Measurements from ENCODE around the gene ANO8.
"Not testable (repeated sequence)": the region's sequence is repeated elsewhere in the genome, so short reads cannot be mapped to it uniquely, and the experiment has no call there.

ANO8 gene

DNA sequence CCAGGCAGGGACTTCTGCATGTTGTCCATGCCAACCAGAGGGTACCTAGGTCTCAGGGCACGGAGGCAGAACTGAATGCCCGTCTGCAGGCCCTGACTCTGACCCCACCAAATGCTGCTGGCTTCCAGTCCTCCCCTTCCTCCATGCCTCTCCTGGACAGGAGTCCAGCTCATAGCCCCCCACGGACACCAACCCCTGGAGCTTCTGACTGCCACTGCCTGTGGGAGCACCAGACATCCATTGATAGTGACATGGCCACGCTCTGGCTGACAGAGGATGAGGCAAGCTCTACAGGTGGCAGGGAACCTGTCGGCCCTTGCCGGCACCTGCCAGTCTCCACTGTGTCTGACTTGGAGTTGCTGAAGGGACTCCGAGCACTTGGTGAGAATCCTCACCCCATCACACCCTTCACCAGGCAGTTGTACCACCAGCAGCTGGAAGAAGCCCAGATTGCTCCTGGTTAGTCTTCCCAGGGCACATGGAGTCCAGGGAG lies 51.1 kb downstream of the ANO8 start:
- Histone ChIP-seq H2AFZ (ENCODE audit: low read length, unreplicated experiment) (no peak overlapping the region), H3K4me1 (ENCODE audit: control insufficient read depth, insufficient read depth, low read length, unreplicated experiment) (no peaks in the 10 kb centered on the region), H3K27me3 (ENCODE audit: insufficient read depth, low read length) (no peaks in the 10 kb centered on the region), H3K36me3 (ENCODE audit: insufficient read depth, low read length) (no peaks in the 10 kb centered on the region), H3K4me3 (ENCODE audit: low read depth, low read length) (no peak overlapping the region), H3K27ac (ENCODE audit: low read depth, low read length) (no peak overlapping the region), H3K79me2 (ENCODE audit: control insufficient read depth, insufficient read depth, low read length, unreplicated experiment) (no peaks in the 10 kb centered on the region)

DNA sequence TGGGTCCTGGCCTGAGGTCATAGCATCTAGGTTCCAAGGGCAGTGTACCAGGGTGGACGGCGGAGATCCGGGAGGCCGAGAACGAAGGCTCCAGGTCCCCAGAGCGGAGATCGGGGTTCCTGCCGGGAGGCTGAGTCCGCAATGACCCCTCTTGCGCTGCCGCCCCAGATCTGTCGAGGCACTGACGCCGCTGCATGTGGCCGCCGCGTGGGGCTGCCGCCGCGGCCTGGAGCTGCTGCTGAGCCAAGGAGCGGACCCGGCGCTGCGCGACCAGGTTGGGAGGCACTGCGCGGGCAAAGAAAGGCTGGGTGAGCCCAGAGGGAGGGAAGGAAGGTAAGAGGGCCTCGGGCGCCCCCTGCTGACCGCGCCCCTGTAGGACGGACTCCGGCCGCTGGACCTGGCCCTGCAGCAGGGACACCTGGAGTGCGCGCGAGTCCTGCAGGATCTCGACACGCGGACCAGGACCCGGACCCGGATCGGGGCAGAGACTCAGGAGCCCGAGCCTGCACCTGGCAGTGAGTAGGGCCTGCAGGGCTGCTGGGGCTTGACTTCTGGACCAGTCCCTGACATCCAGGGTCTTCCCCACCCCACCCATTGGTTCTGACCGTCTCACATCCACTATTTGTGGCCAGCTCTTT lies 52.0 kb downstream of the ANO8 start:
- Histone ChIP-seq H3K79me2 (ENCODE audit: control insufficient read depth, insufficient read depth, low read length, unreplicated experiment) (no peaks in the 10 kb centered on the region), H3K27ac (ENCODE audit: low read depth, low read length) (no peak overlapping the region), H3K4me3 (ENCODE audit: low read depth, low read length) (peak overlapping the region; percentile 82), H3K27me3 (ENCODE audit: insufficient read depth, low read length) (no peaks in the 10 kb centered on the region), H3K36me3 (ENCODE audit: insufficient read depth, low read length) (no peaks in the 10 kb centered on the region), H2AFZ (ENCODE audit: low read length, unreplicated experiment) (peak overlapping the region; percentile 62), H3K4me1 (ENCODE audit: control insufficient read depth, insufficient read depth, low read length, unreplicated experiment) (no peaks in the 10 kb centered on the region)

DNA sequence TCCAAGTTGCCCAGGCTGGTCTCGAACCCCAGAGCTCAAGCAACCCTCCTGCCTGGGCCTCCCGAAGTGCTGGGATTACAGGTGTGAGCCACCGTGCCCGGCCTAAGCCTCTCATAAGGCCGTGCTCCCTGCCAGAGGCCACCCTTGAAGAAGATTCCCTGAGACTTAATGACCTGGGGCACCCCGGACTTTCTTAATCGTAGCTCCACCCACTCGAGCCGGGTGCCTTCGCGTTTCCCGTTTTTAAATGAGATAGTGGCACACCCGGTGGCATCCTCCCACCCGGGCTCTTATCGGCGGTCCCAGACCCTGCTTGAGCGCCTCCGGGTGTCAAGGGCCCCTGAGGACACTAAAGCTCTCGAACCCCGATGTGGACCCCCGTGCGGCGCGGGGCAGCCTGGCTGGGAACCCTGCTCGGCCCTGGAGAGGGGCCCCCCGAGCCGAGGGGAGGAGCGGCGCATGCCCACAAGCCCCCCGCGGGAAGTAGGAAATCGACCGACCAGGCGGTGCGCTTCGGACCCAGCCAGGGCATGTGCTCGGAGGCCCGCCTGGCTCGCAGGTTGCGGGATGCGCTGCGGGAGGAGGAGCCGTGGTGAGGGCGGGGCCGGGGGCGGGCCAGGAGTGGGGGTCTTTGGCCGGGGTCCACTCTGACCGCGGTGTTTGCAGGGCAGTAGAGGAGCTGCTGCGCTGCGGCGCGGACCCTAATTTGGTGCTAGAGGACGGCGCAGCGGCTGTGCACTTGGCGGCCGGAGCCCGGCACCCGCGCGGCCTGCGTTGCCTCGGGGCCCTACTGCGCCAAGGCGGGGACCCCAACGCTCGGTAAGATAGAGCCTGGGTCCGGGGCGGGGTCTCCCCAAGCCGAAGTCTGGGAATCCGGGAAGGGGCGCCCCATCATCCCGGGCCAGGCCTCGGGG lies 53.0 kb downstream of the ANO8 start, which contains the start of gene ANKLE1:
TSS of gene ANKLE1 (plus strand) at position 511 of the 914 bp plus-strand sequence. CDS start at position 531, 20 bp downstream.
- Histone ChIP-seq H3K4me3 (ENCODE audit: low read depth, low read length) (peak within 1 kb of the TSS; percentile 82), H3K27ac (ENCODE audit: low read depth, low read length) (no peak within 1 kb of the TSS), H2AFZ (ENCODE audit: low read length, unreplicated experiment) (peak within 1 kb of the TSS; percentile 62), H3K79me2 (ENCODE audit: control insufficient read depth, insufficient read depth, low read length, unreplicated experiment) (no peaks in the 10 kb centered on the region), H3K4me1 (ENCODE audit: control insufficient read depth, insufficient read depth, low read length, unreplicated experiment) (no peaks in the 10 kb centered on the region), H3K36me3 (ENCODE audit: insufficient read depth, low read length) (peaks cover 2% of the 10 kb centered on the region; the same call in 1 of the 2 replicates), H3K27me3 (ENCODE audit: insufficient read depth, low read length) (no peaks in the 10 kb centered on the region)

DNA sequence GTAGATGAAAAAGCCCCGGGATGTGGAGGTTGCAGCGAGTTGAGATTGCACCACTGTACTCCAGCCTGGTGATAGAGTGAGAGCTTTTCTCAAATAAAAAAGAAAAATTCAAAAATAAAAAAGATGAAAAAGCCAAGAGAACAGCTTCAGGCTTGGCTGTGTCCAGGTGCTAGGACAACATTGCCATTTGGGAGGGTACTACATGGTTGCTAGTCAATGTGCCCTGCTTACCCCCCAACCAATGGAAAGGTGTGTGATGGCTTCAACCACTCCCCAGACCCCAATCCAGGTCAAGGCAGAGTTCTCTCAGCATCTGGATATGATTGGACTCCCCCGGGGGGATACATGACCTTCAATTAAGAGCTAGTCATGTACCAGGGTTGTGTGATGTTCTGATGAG lies 55.2 kb downstream of the ANO8 start:
- Histone ChIP-seq H3K79me2 (ENCODE audit: control insufficient read depth, insufficient read depth, low read length, unreplicated experiment) (no peaks in the 10 kb centered on the region), H3K4me1 (ENCODE audit: control insufficient read depth, insufficient read depth, low read length, unreplicated experiment) (no peaks in the 10 kb centered on the region), H3K27me3 (ENCODE audit: insufficient read depth, low read length) (no peaks in the 10 kb centered on the region), H3K36me3 (ENCODE audit: insufficient read depth, low read length) (peaks cover 2% of the 10 kb centered on the region; the same call in 1 of the 2 replicates), H3K27ac (ENCODE audit: low read depth, low read length) (no peak overlapping the region), H2AFZ (ENCODE audit: low read length, unreplicated experiment) (no peak overlapping the region), H3K4me3 (ENCODE audit: low read depth, low read length) (no peak overlapping the region)

DNA sequence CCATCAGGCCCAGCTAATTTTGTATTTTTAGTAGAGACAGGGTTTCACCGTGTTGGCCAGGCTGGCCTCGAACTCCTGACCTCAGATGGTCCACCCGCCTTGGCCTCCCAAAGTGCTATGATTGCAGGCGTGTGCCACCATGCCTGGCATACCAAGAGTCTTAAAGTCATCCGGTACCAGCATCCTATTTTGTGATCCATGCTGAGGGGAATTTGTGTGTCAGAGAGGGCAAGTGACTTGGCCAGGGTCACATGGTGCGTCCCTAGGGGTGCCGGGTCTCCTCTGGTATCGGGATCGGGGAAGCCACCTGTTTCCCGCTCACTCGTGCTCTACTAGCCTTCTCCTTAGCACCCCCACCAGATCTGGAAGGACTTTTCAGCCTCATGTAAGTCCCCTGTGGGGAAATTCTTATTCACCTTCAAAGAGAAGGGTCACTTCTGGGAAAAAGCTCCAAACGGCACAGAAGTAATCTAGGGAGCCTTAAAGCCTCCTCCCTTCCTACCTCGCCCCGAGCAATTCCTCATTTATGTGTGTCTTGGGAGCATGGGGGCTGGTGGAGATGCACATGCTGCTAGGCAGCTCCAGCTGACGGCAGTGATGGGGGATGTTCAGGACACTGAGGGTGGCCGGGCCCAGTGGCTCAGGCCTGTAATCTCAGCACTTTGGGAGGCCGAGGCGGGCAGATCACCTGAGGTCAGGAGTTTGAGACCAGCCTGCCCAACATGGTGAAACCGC lies 59.0 kb downstream of the ANO8 start:
- H3K79me2 ChIP-seq (ENCODE audit: control insufficient read depth, insufficient read depth, low read length, unreplicated experiment) = no peaks in the 10 kb centered on the region
- H3K4me1 ChIP-seq (ENCODE audit: control insufficient read depth, insufficient read depth, low read length, unreplicated experiment) = no peaks in the 10 kb centered on the region
- H3K27ac ChIP-seq (ENCODE audit: low read depth, low read length) = no peak overlapping the region
- H3K27me3 ChIP-seq (ENCODE audit: insufficient read depth, low read length) = no peaks in the 10 kb centered on the region
- H2AFZ ChIP-seq (ENCODE audit: low read length, unreplicated experiment) = no peak overlapping the region
- H3K36me3 ChIP-seq (ENCODE audit: insufficient read depth, low read length) = peaks cover 2% of the 10 kb centered on the region; the same call in 1 of the 2 replicates
- H3K4me3 ChIP-seq (ENCODE audit: low read depth, low read length) = no peak overlapping the region

DNA sequence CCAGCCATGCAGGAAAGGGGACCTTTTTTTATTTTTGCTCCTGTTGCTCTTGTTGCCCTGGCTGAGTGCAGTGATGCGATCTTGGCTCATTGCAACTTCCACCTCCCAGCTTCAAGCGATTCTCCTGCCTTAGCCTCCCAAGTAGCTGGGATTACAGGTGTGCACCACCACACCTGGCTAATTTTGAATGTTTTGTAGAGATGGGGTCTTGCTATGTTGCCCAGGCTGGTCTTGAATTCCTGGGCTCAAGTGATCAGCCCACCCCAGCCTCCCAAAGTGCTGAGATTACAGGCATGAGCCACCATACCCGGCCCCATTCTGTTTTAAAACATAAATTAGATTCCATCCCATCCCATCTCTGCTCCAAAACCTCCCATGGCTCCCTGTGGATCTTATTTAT lies 59.8 kb downstream of the ANO8 start:
- H3K4me1 ChIP-seq (ENCODE audit: control insufficient read depth, insufficient read depth, low read length, unreplicated experiment); H3K27ac ChIP-seq (ENCODE audit: low read depth, low read length); H2AFZ ChIP-seq (ENCODE audit: low read length, unreplicated experiment); H3K4me3 ChIP-seq (ENCODE audit: low read depth, low read length); H3K27me3 ChIP-seq (ENCODE audit: insufficient read depth, low read length); H3K36me3 ChIP-seq (ENCODE audit: insufficient read depth, low read length); H3K79me2 ChIP-seq (ENCODE audit: control insufficient read depth, insufficient read depth, low read length, unreplicated experiment): not testable (repeated sequence)
